GM12873 (cell line): ENCODE measurements around the gene ST7L.

Source experiments
- TF ChIP-seq, protein P1 (sequence below): IDR thresholded peaks from 2 replicates; pipeline ENCODE4 v1.5.1; 2012; ENCODE audit warnings: low read depth, mild to moderate bottlenecking, moderate library complexity, low read length, control low read depth; ENCODE audit not compliant: insufficient read depth; ENCODE audit errors: missing control alignments

The ST7L gene

DNA sequence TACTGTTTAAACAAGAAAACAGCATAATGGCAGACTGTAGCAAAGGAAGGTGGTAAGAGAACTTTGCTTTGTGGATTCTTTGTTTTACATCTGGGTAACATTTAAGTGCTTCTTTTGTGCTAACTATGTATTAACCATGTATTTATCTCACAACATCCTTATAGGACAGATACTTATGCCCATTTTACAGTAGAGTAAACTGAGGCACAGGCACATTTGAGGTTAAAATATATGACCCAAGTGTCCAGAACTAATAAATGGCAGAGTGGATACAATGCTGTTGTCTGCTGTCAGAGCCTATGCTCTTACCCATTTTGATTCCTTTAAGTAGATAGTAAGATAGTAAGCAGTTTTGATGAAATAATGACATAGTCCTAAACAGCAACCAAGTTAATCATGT lies 7.9 kb upstream of the ST7L start:
- TF ChIP-seq, protein P1, sequence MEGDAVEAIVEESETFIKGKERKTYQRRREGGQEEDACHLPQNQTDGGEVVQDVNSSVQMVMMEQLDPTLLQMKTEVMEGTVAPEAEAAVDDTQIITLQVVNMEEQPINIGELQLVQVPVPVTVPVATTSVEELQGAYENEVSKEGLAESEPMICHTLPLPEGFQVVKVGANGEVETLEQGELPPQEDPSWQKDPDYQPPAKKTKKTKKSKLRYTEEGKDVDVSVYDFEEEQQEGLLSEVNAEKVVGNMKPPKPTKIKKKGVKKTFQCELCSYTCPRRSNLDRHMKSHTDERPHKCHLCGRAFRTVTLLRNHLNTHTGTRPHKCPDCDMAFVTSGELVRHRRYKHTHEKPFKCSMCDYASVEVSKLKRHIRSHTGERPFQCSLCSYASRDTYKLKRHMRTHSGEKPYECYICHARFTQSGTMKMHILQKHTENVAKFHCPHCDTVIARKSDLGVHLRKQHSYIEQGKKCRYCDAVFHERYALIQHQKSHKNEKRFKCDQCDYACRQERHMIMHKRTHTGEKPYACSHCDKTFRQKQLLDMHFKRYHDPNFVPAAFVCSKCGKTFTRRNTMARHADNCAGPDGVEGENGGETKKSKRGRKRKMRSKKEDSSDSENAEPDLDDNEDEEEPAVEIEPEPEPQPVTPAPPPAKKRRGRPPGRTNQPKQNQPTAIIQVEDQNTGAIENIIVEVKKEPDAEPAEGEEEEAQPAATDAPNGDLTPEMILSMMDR: no peak

DNA sequence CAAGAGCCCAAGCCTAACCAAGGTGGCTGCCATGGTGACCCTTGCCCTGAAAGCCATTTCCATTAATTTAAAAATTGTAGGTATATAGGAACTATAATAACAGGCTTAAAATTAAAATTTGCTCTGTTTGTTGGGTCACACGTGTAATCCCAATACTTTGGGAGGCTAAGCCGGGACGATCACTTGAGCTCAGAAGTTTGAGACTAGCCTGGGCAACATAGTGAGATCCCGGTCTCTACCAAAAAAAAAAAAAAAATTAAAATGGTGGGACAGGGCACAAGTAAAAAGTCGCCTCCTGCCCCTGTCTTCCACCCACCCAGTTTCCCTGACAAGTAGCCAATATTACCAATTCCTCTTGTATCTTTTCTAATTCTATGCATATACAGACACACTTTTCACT lies 7.3 kb upstream of the ST7L start:
- TF ChIP-seq, protein P1: no peak

DNA sequence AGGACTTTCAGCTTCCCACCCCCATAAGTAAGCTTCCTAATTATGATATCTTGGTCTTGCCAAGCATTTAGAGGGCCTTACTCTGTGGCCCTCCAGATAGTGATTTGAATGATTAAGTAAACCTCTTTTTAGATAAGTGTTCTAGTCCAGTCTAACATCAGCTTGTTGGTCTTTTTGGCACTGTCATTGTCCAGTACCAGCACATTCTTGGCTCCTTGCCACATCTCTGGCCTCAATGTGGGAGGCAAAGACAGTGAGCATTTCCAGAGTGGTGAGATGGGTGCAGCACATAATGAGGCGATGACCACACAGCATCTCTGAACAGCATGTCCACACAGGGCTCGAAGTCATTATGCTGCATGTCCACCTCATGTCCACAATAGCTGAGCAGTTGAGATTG lies 6.8 kb upstream of the ST7L start:
- TF ChIP-seq, protein P1: no peak

DNA sequence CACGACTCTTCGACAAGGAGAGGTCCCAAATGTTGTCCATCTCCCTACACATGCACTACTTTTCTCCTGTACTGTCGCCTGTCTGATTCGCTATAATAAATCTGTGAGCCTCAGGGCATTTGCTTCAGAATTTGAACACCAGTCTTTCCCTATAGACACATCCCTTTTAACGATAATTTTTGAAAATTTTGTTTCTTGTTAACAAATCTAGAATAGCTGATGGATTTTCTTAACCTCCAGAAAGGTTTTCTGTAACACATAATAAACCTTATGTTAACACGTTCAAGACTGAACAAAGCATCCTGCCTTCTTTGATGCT lies 1.4 kb upstream of the ST7L start:
- TF ChIP-seq, protein P1: no peak

DNA sequence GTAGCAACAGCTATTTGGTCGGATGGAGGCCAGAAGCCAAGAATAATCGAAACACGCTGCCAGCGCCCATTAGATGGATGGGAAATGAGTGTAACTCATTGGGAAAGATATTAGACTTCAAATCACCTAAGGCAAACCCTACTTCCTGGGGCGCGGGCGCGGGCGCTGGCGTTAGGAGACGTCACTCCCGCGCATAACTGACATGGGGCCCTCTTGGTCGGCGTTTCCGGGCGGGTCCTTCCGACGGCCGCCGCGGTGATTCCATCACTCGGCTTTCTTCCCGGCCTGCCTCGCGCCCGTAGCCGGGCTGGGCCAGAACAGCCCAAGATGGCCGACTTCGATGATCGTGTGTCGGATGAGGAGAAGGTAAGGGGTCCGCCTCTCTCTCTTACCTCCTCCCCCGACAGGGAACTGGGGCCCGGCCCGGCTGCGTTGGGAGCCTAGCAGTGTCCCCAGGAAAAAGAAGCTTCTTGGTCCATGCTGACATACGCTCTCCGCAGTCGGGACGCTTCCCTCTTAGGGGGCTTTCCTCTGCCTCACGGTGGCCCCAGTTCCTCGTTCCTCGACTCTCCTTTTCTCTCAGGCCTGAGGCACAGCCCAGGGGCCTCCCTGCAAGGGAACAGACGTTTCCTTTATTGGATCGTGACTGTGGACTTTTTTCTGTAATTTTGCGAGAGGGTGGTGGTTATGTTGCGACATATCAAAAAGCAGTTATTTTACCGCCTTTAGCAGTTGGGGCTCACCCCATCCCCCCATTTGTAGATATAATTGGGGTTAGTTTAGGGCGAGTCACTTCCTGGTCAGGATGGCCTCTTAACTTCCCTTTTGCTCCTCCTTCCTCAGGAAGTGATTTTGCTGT lies 806 bp upstream of the ST7L start, which contains the start of gene CAPZA1:
Gene CAPZA1, plus strand, starts transcription at position 315 of the 859 bp plus-strand sequence. Its CDS starts 13 bp downstream, at position 328.
- TF ChIP-seq, protein P1: no peak

DNA sequence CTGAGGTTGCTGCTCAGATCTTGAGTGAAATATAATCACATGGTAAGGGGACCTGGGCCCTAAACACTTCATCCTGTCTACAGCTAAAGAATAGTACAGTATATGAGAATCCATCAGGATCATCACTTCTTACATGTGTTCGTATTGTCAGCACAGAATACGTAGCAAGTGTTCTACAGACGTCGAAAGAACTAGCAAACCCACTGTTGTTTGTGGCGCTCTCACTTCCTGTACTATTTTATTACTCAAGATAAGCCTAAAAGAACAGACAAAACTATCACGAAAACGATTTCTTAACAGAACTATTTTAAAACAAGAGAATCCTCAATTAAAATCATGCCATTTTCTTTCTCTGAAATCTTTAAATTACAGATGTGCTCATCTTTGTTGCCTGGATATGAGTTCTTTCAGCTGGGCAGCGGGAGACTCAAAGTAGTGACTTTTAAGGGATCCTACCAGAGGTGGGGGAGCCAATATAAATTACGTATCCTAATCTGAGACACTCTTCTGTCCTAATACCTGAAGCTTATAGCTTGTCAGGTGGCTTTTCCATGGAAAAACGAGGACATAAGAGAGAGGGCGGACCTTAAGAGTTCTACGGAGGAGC lies 724 bp downstream of the ST7L start:
- TF ChIP-seq, protein P1: no peak

DNA sequence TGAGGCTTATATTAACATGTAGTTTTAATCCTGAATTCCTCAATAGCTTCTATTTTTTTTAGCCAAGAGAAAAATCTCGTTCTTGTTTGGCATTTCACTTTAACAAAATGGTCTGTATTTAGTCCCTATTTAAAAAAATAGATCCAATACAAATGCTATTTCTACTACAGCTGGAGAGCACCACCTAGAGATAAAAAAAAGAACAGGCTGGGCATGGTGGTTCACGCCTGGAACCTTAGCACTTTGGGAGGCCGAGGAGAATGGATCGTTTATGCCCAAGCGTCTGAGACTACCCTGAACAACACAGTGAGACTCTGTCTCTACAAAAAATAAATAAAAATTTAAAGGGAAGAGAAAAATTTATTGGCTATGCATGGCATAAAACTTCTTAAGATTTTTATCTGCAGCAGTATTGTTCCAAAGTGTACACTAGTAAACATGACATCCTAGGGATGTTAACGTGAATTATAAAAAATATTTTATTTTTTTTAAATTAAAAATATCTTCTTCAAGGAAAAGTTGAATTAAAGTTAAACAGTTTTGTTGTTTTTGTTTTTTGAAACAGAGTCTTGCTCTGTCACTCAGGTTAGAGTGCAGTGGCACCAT lies 4.4 kb downstream of the ST7L start:
- TF ChIP-seq, protein P1: peak; percentile 56
